Measurements from ENCODE around the gene TLK1. TPM values are rescaled to one million over a fixed set of nuclear protein-coding genes. Genes with fewer than 3 reads are reported as not detected.

TLK1 gene
- total RNA-seq, 2 experiments from 2014 or later: 81.3 to 83.2 TPM

DNA sequence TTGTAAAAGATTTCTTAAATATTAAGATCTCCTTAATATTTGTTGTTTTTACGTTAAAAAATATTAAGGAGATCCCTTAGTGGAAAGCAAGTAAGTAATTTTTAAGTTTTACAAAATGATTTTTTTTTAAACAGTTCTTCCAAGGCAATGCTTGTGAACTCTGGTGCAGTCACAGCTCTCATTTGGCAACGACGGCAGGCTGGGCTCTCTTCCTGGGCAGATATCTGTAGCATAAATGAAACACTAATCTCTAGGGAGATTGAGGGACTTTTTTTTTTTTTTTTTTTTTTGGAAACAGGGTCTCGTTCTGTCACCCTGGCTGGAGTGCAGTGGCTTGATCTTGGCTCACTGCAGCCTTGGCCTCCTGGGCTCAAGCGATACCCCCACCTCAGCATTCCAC, 193.1 kb downstream of the TLK1 start:
- H3K9me3 Mint-ChIP-seq (ENCODE audit: low read depth): no peaks in the 10 kb centered on the region
- peaks cover 26% of the 10 kb centered on the region for H3K36me3 Mint-ChIP-seq
- no peaks in the 10 kb centered on the region for H3K4me1 Mint-ChIP-seq
- H3K27me3 Mint-ChIP-seq: no peaks in the 10 kb centered on the region
- CTCF ChIA-PET: no interaction called here
- H3K27ac Mint-ChIP-seq: no peak overlapping the region
- DNase-seq (no peak), ATAC-seq (no peak)
- no peak overlapping the region for H3K4me3 Mint-ChIP-seq

DNA sequence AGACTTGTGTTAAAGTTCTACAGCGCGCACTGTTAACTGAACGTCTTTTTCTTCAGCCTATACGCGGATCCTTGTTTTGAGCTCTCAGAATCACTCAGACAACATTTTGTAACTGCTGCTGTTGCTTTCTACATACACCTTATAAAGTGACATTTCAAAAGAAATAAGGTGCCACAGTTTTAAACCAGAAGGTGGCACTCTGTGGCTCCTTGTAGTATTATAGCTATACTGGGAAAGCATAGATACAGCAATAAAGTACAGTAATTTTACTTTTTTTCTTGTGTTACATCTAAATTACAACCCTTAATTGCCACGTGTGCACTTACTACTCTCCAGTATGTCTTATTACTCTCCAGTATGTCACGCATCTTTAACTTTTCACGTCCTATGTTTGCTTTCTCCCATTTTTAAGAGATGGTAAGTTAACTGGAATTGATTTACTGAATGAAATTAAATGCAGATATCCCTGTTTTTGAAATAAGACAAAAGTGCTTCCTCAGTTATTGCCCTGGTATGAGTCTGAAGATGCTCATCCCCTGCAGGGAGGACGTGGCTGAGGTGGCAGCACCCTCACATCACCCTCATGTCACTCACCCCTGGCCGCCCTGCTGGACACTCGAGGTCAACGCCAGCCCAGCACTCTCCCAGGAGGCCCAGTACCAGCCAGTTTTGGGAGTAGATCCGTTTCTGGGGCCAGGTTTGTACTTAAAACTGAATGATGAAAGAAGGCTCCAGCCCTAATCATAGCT, 193.9 kb downstream of the TLK1 start:
- H3K27me3 Mint-ChIP-seq: no peaks in the 10 kb centered on the region
- H3K36me3 Mint-ChIP-seq: peaks cover 28% of the 10 kb centered on the region
- H3K4me1 Mint-ChIP-seq: no peaks in the 10 kb centered on the region
- no peak overlapping the region for H3K27ac Mint-ChIP-seq
- no peak for DNase-seq
- no peak overlapping the region for H3K4me3 Mint-ChIP-seq
- no peak for ATAC-seq
- CTCF ChIA-PET: no interaction called here
- H3K9me3 Mint-ChIP-seq (ENCODE audit: low read depth): no peaks in the 10 kb centered on the region

DNA sequence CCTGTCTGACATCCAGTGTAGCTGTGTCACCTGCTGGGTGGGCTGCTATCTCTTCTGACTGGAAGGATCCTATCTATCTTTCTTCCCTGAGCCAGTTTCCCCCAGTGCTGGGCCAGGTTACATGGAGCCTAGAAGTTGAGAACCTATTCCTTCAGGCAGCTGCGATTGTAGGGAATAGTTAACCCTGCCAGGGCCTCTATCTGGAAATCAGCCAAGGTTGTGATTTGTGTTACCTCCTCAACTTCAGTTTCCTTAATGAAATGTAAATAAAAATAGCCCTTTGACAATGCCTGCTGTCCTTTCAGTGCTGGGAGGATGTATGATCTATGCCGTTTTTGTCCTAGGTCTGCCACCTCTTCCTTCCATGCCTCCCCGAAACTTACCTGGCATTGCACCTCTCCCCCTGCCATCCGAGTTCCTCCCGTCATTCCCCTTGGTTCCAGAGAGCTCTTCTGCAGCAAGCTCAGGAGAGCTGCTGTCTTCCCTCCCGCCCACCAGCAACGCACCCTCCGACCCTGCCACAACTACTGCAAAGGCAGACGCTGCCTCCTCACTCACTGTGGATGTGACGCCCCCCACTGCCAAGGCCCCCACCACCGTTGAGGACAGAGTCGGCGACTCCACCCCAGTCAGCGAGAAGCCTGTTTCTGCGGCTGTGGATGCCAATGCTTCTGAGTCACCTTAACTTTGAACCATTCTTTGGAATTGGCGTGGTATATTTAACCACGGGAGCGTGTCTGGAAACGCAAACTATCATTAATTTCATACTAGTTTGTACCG, 195.1 kb downstream of the TLK1 start:
- H3K27me3 Mint-ChIP-seq: no peaks in the 10 kb centered on the region
- no peaks in the 10 kb centered on the region for H3K9me3 Mint-ChIP-seq (ENCODE audit: low read depth)
- H3K4me3 Mint-ChIP-seq: no peak overlapping the region
- no peak for ATAC-seq
- H3K36me3 Mint-ChIP-seq: peaks cover 31% of the 10 kb centered on the region
- H3K27ac Mint-ChIP-seq: no peak overlapping the region
- CTCF ChIA-PET: interaction anchor here (0.7 kb wide), 1 partner anchor 1461 kb away, joined by 3 read pairs; no protein-coding TSS in a partner anchor
- no peaks in the 10 kb centered on the region for H3K4me1 Mint-ChIP-seq
- DNase-seq: no peak

- no peak overlapping the region for H3K27ac Mint-ChIP-seq
- DNase-seq: no peak
- no peaks in the 10 kb centered on the region for H3K9me3 Mint-ChIP-seq (ENCODE audit: low read depth)
- H3K4me3 Mint-ChIP-seq: no peak overlapping the region
- H3K4me1 Mint-ChIP-seq: no peaks in the 10 kb centered on the region
- CTCF ChIA-PET: no interaction called here
- ATAC-seq: no peak
- no peaks in the 10 kb centered on the region for H3K27me3 Mint-ChIP-seq
- H3K36me3 Mint-ChIP-seq: peaks cover 37% of the 10 kb centered on the region
Measured at GRCh38 chr2:170963386-170963785, 197.3 kb downstream of the TLK1 start.

GRCh38 chr2:170953941-170954340, 206.8 kb downstream of the TLK1 start:
- peaks cover 54% of the 10 kb centered on the region for H3K36me3 Mint-ChIP-seq
- DNase-seq (no peak), ATAC-seq (no peak)
- no peak overlapping the region for H3K27ac Mint-ChIP-seq
- no peaks in the 10 kb centered on the region for H3K9me3 Mint-ChIP-seq (ENCODE audit: low read depth)
- H3K4me3 Mint-ChIP-seq: no peak overlapping the region
- H3K27me3 Mint-ChIP-seq: no peaks in the 10 kb centered on the region
- CTCF ChIA-PET: interaction anchor here (1.5 kb wide), 1 partner anchor 23 kb away, joined by 4 read pairs; no protein-coding TSS in a partner anchor
- no peaks in the 10 kb centered on the region for H3K4me1 Mint-ChIP-seq

DNA sequence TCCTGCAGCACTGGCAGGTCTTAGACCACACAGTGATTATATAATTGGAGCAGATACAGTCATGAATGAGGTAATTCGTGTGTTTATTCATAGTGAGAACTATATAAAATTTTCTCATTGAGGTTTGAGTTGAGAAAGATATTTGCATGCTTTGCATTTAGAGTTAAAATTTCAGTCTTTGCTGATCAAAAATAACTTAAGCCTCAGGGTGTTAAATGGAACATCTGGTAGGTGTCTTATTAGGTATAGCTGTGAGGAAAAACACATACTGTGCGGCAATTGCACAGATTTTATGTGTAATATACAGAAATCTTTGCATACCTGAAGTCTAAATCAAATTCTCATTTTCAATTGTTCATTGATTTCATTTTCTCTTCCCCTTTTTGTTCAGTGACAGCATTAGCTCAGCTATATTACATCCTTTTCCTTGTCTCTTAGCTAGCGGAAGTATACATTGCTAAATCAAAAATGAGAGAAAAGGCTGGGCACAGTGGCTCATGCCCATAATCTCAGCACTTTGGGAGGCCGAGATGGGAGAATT, 210.4 kb downstream of the TLK1 start:
- no peak overlapping the region for H3K4me3 Mint-ChIP-seq
- DNase-seq (no peak), ATAC-seq (no peak)
- no peak overlapping the region for H3K27ac Mint-ChIP-seq
- H3K27me3 Mint-ChIP-seq: no peaks in the 10 kb centered on the region
- peaks cover 5% of the 10 kb centered on the region for H3K4me1 Mint-ChIP-seq
- no peaks in the 10 kb centered on the region for H3K9me3 Mint-ChIP-seq (ENCODE audit: low read depth)
- CTCF ChIA-PET: no interaction called here
- peaks cover 46% of the 10 kb centered on the region for H3K36me3 Mint-ChIP-seq

DNA sequence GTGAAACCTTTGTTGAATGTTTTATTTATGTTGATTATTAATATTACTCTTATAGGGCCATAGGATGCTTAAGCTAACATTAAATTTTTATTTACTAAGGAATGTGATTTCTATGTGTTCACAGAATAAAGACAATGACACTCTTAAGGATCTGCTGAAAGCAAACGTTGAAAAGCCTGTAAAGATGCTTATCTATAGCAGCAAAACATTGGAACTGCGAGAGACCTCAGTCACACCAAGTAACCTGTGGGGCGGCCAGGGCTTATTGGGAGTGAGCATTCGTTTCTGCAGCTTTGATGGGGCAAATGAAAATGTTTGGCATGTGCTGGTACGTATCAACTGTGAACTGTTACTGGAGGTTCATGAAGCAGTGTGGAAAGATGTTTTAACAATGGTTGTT, 211.3 kb downstream of the TLK1 start:
- no peak for ATAC-seq
- no peak for DNase-seq
- CTCF ChIA-PET: interaction anchor here (1.2 kb wide), 1 partner anchor 21 kb away, joined by 7 read pairs; the partner anchor contains the start of gene GORASP2
- peaks cover 38% of the 10 kb centered on the region for H3K36me3 Mint-ChIP-seq
- peaks cover 5% of the 10 kb centered on the region for H3K4me1 Mint-ChIP-seq
- no peaks in the 10 kb centered on the region for H3K27me3 Mint-ChIP-seq
- H3K9me3 Mint-ChIP-seq (ENCODE audit: low read depth): no peaks in the 10 kb centered on the region
- H3K4me3 Mint-ChIP-seq: no peak overlapping the region
- H3K27ac Mint-ChIP-seq: no peak overlapping the region

GRCh38 chr2:170944545-170944944, 216.1 kb downstream of the TLK1 start:
- CTCF ChIA-PET: interaction anchor here (4.5 kb wide), 1 partner anchor 15 kb away, joined by 21 read pairs; the partner anchor contains the start of gene GORASP2
- no peaks in the 10 kb centered on the region for H3K9me3 Mint-ChIP-seq (ENCODE audit: low read depth)
- no peaks in the 10 kb centered on the region for H3K27me3 Mint-ChIP-seq
- DNase-seq (no peak), ATAC-seq (no peak)
- no peak overlapping the region for H3K4me3 Mint-ChIP-seq
- H3K36me3 Mint-ChIP-seq: peaks cover 12% of the 10 kb centered on the region
- peaks cover 14% of the 10 kb centered on the region for H3K4me1 Mint-ChIP-seq
- no peak overlapping the region for H3K27ac Mint-ChIP-seq

GRCh38 chr2:170943596-170943995, 217.1 kb downstream of the TLK1 start:
- Mint-ChIP-seq H3K4me3 (no peak overlapping the region), H3K36me3 (peaks cover 10% of the 10 kb centered on the region), H3K4me1 (peaks cover 19% of the 10 kb centered on the region), H3K27ac (no peak overlapping the region), H3K9me3 (ENCODE audit: low read depth) (no peaks in the 10 kb centered on the region), H3K27me3 (no peaks in the 10 kb centered on the region)
- no peak for DNase-seq
- ATAC-seq: no peak
- CTCF ChIA-PET: interaction anchor here (1.2 to 4.5 kb wide), 2 partner anchors 14 to 30 kb away, joined by 3 to 21 read pairs; partner anchors contain the start of gene GORASP2

DNA sequence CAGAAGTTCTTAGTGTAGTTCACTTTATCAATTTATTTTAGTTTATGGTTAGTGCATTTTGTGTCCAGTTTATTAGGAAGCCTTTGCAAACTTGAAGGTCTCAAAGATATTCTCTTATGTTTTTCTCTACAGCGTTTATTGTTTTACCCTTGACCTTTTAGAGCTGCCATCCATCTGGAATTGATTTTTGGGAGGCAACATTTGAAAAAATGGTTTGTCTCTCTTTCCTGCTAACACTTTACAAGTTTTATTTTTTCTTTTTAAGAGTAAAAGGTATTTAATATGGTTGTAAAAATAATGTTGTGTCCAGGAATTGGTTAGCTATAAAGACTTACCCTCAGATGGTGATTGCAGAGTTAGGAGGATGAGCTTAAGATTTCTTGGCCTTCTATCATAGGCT, 217.7 kb downstream of the TLK1 start:
- DNase-seq (no peak), ATAC-seq (no peak)
- Mint-ChIP-seq H3K27me3 (no peaks in the 10 kb centered on the region), H3K4me3 (no peak overlapping the region), H3K9me3 (ENCODE audit: low read depth) (no peaks in the 10 kb centered on the region), H3K36me3 (peaks cover 10% of the 10 kb centered on the region), H3K27ac (no peak overlapping the region), H3K4me1 (peaks cover 19% of the 10 kb centered on the region)
- CTCF ChIA-PET: interaction anchor here (1.2 to 4.5 kb wide), 2 partner anchors 13 to 30 kb away, joined by 3 to 21 read pairs; partner anchors contain the start of gene GORASP2

GRCh38 chr2:170942615-170943014, 218.1 kb downstream of the TLK1 start:
- peaks cover 12% of the 10 kb centered on the region for H3K36me3 Mint-ChIP-seq
- ATAC-seq (no peak), DNase-seq (no peak)
- H3K27me3 Mint-ChIP-seq: no peaks in the 10 kb centered on the region
- no peak overlapping the region for H3K27ac Mint-ChIP-seq
- H3K4me3 Mint-ChIP-seq: no peak overlapping the region
- H3K4me1 Mint-ChIP-seq: peaks cover 19% of the 10 kb centered on the region
- CTCF ChIA-PET: interaction anchor here (1.2 kb wide), 1 partner anchor 30 kb away, joined by 3 read pairs; no protein-coding TSS in a partner anchor
- no peaks in the 10 kb centered on the region for H3K9me3 Mint-ChIP-seq (ENCODE audit: low read depth)
